Measurements from ENCODE around the gene CD2AP.

GRCh38 chr6:47631269-47631772 lies 153.7 kb downstream of the CD2AP start:
- TF ChIP-seq EZH2 (IDR thresholded peaks at IDR 0.05; ENCODE audit: borderline replicate concordance, insufficient read depth, low read depth, low read length, poor library complexity, severe bottlenecking) (no peak), CTCF (IDR thresholded peaks at IDR 0.05) (peak; percentile 75)

All from B cell (primary cell).